SHP77 treated with DMSO at 0.1 percent for 48 hours (cell line): ENCODE results near the gene PCDHGC5.
A peak's percentile ranks its signal among the peaks of the same experiment; 100 is the strongest.

ENCODE experiments used
- DNase-seq: peaks from one replicate; lab custom pipeline; 2025; lab: John Stamatoyannopoulos, UW

Gene PCDHGC5

GRCh38 chr5:141490771-141491170 is 1.9 kb downstream of the PCDHGC5 start:
- DNase-seq: no peak

DNA sequence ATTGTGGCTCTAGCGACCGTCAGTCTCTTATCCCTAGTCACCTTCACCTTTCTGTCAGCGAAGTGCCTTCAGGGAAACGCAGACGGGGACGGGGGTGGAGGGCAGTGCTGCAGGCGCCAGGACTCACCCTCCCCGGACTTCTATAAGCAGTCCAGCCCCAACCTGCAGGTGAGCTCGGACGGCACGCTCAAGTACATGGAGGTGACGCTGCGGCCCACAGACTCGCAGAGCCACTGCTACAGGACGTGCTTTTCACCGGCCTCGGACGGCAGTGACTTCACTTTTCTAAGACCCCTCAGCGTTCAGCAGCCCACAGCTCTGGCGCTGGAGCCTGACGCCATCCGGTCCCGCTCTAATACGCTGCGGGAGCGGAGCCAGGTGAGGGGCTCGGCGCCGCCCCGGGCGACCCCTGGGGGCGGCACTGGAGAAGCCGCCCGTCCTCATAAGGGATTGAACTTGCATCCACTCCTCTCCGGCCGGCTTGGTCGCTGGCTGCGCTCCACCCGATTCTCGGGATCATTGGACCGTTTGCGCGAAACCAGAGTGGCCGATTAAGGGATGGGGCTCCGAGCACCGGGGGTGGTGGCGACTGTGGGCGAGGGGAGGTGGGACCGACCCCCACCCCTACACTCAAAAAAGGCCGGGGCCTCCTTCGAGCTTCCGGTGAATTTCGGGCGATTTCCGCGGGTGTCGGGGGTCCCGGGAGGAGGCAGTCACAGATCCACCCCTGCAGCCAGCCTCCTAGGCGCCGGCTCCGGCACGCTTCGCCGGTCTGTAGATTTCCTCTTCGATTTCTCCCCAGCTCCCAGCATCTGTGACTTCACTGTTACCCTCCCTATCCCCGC is 2.7 kb downstream of the PCDHGC5 start:
- no peak for DNase-seq

GRCh38 chr5:141492168-141492885 is 3.4 kb downstream of the PCDHGC5 start:
- DNase-seq: no peak

GRCh38 chr5:141493500-141494422 is 4.9 kb downstream of the PCDHGC5 start:
- no peak for DNase-seq

- no peak for DNase-seq
Observed at GRCh38 chr5:141494761-141495452, 6.0 kb downstream of the PCDHGC5 start.

DNA sequence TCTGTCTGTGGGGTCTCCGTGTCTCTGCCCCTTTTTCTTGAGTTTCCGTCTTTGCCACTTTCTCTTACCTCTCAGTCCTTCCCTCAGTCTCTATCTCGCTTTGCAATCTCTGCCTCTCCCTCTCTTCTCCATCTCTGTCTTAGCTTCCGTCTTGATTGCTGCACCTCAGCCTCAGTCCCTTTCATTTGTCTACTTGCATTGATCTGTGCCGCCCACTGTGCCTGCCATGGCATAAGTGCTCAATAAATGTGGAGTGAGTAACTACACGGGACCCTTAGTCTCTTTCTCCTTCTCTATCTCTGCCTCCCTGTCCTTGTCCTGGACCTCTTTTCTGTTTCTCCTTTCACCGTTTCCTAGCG is 6.6 kb downstream of the PCDHGC5 start:
- DNase-seq: no peak

GRCh38 chr5:141496038-141496437 is 7.2 kb downstream of the PCDHGC5 start:
- no peak for DNase-seq

GRCh38 chr5:141501761-141502160 is 12.9 kb downstream of the PCDHGC5 start:
- no peak for DNase-seq

GRCh38 chr5:141503681-141504080 is 14.8 kb downstream of the PCDHGC5 start:
- no peak for DNase-seq

GRCh38 chr5:141504216-141504615 is 15.3 kb downstream of the PCDHGC5 start:
- DNase-seq: no peak

DNA sequence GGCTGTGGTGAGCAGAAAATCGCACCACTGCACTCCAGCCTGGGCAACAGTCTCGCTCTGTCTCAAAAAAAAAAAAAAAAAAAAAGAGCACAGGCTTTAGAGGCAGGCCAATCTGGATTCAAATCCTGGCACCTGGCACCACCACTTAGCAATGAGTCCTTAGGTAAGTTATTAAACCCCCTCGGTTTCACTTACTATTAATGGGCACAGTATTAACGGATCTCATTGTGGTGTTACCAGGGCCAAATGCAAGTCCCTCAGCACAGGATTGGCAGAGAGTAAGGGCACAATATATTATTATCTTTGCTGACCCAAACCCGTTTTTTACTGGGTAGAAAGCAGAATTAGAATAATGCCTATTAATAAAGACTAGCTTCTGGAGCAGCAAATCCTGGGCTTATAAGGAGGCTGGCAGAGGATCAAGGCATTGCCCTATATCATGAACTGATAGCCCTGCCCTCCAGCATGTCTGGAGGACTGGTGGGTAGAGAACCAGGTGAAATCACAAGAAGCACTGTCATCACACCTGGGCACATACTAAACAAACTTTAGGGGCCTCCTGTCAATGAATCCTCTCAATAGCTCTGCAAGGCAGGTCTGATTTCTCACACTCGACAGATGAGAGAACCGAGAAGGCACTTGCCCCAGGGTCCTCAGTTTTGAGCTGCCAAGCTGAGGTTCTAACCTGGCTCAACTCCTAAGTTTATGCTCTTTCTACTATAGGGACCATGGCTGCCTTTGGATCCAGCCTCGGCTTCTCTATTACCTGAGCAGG is 17.7 kb downstream of the PCDHGC5 start:
- no peak for DNase-seq

DNA sequence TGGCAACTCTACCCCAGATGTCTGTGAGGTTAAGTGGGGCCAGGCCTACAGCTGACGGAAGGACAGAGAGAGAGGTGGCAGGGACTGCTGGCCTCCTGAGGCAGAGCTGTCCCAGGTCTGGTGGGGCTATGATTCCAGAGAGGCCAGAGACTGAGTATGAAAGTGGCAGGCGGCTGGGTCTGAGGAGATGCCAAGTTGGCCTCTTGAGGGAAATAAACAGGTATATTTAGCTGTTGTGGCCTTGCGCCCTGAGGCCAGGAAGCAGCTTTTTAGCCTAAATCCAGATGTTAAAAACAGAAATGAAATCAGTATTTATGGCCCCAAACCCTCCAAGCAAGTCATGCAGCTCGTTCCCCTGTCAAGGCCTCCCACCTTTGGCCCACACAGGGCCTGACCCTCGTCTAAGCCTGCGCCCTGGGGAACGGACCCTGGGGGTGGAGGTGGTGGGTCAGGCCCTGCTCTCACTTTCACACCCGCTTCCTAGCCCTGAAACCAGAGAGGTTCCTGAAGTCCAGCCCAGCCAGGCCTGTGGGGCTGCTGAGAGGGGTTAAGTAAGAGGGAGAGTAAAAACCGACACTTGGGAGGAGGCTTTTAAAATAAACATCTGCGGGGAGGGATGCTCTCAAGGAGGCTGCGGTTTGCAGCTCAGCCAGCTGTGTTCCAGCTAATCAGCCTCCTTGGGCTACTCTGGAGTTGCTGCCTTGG is 18.7 kb downstream of the PCDHGC5 start:
- DNase-seq: no peak

GRCh38 chr5:141508440-141508797 is 19.5 kb downstream of the PCDHGC5 start:
- DNase-seq: no peak

GRCh38 chr5:141508798-141509611 is 20.1 kb downstream of the PCDHGC5 start:
- no peak for DNase-seq

- DNase-seq: no peak
Observed at GRCh38 chr5:141510160-141510559, 21.3 kb downstream of the PCDHGC5 start.

DNA sequence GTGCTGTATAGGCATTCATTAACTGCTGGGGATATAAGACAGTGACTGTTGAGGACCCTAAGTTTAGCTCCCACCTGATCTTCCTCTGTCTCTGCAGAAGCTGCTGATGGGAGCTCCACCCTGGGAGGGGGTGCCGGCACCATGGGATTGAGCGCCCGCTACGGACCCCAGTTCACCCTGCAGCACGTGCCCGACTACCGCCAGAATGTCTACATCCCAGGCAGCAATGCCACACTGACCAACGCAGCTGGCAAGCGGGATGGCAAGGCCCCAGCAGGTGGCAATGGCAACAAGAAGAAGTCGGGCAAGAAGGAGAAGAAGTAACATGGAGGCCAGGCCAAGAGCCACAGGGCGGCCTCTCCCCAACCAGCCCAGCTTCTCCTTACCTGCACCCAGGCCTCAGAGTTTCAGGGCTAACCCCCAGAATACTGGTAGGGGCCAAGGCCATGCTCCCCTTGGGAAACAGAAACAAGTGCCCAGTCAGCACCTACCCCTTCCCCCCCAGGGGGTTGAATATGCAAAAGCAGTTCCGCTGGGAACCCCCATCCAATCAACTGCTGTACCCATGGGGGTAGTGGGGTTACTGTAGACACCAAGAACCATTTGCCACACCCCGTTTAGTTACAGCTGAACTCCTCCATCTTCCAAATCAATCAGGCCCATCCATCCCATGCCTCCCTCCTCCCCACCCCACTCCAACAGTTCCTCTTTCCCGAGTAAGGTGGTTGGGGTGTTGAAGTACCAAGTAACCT is 22.1 kb downstream of the PCDHGC5 start:
- DNase-seq: no peak

DNA sequence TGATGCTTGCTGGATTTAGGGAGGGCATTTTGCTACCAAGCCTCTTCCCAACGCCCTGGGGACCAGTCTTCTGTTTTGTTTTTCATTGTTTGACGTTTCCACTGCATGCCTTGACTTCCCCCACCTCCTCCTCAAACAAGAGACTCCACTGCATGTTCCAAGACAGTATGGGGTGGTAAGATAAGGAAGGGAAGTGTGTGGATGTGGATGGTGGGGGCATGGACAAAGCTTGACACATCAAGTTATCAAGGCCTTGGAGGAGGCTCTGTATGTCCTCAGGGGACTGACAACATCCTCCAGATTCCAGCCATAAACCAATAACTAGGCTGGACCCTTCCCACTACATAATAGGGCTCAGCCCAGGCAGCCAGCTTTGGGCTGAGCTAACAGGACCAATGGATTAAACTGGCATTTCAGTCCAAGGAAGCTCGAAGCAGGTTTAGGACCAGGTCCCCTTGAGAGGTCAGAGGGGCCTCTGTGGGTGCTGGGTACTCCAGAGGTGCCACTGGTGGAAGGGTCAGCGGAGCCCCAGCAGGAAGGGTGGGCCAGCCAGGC is 23.0 kb downstream of the PCDHGC5 start:
- no peak for DNase-seq

DNA sequence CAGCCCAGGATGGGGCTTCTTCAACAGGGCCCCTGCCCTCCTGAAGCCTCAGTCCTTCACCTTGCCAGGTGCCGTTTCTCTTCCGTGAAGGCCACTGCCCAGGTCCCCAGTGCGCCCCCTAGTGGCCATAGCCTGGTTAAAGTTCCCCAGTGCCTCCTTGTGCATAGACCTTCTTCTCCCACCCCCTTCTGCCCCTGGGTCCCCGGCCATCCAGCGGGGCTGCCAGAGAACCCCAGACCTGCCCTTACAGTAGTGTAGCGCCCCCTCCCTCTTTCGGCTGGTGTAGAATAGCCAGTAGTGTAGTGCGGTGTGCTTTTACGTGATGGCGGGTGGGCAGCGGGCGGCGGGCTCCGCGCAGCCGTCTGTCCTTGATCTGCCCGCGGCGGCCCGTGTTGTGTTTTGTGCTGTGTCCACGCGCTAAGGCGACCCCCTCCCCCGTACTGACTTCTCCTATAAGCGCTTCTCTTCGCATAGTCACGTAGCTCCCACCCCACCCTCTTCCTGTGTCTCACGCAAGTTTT is 23.6 kb downstream of the PCDHGC5 start:
- peak; percentile 16 for DNase-seq
